Measurements from ENCODE around the gene HIKESHI.
A peak's percentile ranks its signal among the peaks of the same experiment; 100 is the strongest.

HIKESHI gene, protein sequence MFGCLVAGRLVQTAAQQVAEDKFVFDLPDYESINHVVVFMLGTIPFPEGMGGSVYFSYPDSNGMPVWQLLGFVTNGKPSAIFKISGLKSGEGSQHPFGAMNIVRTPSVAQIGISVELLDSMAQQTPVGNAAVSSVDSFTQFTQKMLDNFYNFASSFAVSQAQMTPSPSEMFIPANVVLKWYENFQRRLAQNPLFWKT

DNA sequence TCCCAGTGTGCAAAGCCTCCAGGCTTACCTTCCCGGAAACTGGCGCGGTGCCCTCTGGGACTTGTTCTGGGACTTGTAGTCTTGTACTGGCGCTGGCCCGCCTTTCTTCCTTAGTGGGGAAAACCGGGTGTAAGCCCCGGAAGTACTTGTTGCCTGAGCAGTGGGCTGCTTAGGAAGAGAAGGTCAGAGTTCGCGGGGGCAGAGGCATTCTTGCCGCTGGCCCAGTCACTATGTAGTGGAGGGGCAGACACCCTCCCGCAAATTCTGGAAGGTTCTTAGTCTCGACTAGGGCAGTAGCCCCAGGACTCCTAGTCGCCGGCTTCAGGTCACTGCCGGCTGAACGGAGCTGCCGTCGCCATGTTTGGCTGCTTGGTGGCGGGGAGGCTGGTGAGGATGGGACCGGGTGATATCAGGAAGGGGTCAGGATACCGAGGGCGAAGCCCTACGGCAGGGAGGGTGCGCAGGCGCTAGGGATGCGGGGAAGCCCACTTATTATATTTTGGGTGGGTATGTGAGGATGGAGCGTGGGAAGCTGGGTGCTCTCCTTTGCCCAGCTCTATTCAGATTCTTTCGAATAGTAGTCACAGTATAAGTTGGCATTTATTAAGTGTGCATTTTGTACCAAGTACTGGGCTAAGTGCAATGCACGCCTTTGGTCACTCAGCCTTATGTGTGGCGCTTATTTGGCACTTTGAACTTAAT lies at the start of gene HIKESHI:
TSS of gene HIKESHI (plus strand) at position 149 of the 702 bp plus-strand sequence. CDS start at position 358, 209 bp downstream.
- no peaks in the 10 kb centered on the region for H3K36me3 ChIP-seq (ENCODE audit: control insufficient read depth, insufficient read depth, low read length, severe bottlenecking)
- H3K9me3 ChIP-seq (ENCODE audit: control insufficient read depth, low read length), result no peaks in the 10 kb centered on the region
- H3K27me3 ChIP-seq (replicated peaks; ENCODE audit: control insufficient read depth, insufficient read depth, low read length), result no peaks in the 10 kb centered on the region
- H3K4me3 ChIP-seq (ENCODE audit: low read length), result peak within 1 kb of the TSS; percentile 94
- peaks cover 16% of the 10 kb centered on the region for H3K4me1 ChIP-seq (ENCODE audit: control insufficient read depth, insufficient read depth, low read length)
- peak; percentile 98 for DNase-seq (ENCODE audit: low read depth)
- peak within 1 kb of the TSS; percentile 94 for H3K9ac ChIP-seq (ENCODE audit: low read length)

DNA sequence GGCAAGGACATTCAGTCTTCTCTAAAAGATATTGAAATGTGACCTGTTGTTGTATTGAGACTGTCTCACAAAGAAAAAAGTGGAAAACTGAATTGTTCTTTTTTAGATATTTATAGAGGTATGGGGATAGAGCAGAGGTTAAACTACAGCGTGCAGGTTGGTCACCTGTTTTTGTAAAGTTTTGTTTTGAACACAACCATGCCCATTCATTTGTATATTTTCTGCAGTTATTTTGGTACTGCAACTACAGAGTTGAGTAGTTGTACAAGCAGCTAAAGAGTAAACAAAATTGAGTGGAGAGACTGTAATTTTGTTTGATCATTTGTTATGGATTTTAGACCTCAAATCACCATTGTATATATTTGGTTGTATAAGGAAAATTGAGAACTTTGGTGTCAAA lies 46.1 kb upstream of the HIKESHI start:
- Histone ChIP-seq H3K36me3 (ENCODE audit: control insufficient read depth, insufficient read depth, low read length, severe bottlenecking) (peaks cover 35% of the 10 kb centered on the region), H3K9me3 (ENCODE audit: control insufficient read depth, low read length) (no peaks in the 10 kb centered on the region)

DNA sequence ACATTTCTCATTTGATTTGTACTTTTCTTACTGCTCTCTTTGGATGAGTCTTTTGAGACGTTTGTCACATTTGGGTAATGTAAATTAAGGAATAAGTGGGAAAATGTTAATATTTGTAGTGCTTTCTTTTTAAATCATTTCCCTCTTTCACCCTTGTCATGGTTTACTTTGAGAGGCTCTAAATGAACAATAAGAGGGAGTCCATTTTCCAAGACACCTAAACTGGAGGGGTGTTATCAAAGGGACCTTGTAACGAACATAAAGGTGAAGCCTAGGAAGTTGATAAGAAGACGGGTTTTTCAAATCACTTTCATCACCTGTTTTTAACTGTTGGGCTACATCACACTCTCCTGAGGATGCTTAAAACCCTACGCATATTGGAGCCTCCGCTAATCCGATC lies 45.4 kb upstream of the HIKESHI start:
- no peaks in the 10 kb centered on the region for H3K9me3 ChIP-seq (ENCODE audit: control insufficient read depth, low read length)
- H3K4me3 ChIP-seq (ENCODE audit: low read length), result no peak overlapping the region
- no peak for DNase-seq (ENCODE audit: low read depth)
- no peak overlapping the region for H3K9ac ChIP-seq (ENCODE audit: low read length)
- H3K4me1 ChIP-seq (ENCODE audit: control insufficient read depth, insufficient read depth, low read length), result peaks cover 8% of the 10 kb centered on the region
- no peaks in the 10 kb centered on the region for H3K27me3 ChIP-seq (replicated peaks; ENCODE audit: control insufficient read depth, insufficient read depth, low read length)
- peaks cover 42% of the 10 kb centered on the region for H3K36me3 ChIP-seq (ENCODE audit: control insufficient read depth, insufficient read depth, low read length, severe bottlenecking)

More for the DNA sequence above, 46.1 kb upstream of the HIKESHI start:
- Histone ChIP-seq H3K27me3 (replicated peaks; ENCODE audit: control insufficient read depth, insufficient read depth, low read length) (no peaks in the 10 kb centered on the region), H3K9ac (ENCODE audit: low read length) (no peak overlapping the region), H3K4me3 (ENCODE audit: low read length) (no peak overlapping the region), H3K4me1 (ENCODE audit: control insufficient read depth, insufficient read depth, low read length) (peaks cover 15% of the 10 kb centered on the region)
- no peak for DNase-seq (ENCODE audit: low read depth)

DNA sequence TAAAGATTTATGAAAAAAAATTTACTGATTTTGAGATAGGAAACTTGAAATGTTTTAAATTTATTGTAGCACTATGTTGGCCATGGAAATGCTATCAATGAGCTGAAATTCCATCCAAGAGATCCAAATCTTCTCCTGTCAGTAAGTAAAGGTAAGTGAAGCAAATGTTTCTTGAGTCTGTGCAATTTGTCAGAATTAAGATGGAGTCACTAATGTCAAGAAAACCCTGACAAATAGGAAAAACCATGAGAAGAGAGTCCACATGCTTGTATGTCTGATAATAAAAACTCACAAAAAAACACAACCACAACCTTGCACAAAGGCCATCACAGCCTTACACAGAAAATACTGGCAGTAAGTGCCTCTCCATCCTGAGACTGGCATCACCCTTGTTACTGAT lies 44.6 kb upstream of the HIKESHI start:
- Histone ChIP-seq H3K4me1 (ENCODE audit: control insufficient read depth, insufficient read depth, low read length) (peaks cover 7% of the 10 kb centered on the region), H3K36me3 (ENCODE audit: control insufficient read depth, insufficient read depth, low read length, severe bottlenecking) (peaks cover 50% of the 10 kb centered on the region), H3K27me3 (replicated peaks; ENCODE audit: control insufficient read depth, insufficient read depth, low read length) (no peaks in the 10 kb centered on the region), H3K9me3 (ENCODE audit: control insufficient read depth, low read length) (no peaks in the 10 kb centered on the region), H3K9ac (ENCODE audit: low read length) (no peak overlapping the region), H3K4me3 (ENCODE audit: low read length) (no peak overlapping the region)
- no peak for DNase-seq (ENCODE audit: low read depth)

DNA sequence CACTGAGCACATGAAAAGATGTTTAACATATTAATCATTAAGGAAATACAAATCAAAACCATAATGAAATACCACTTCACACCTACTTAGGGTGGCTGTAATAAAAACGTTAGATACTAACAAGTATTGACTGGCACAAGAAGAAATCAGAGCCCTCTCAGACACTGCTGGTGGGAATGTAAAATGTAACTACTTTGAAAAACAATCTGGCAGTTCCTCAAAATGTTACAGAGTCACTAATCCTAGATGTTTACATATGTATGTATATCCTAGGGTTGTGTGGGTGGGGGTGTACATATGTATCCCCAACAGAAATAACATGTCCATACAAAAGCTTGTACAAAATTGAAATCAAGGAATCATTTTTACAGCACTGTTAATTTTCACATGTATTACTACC lies 42.3 kb upstream of the HIKESHI start:
- no peaks in the 10 kb centered on the region for H3K9me3 ChIP-seq (ENCODE audit: control insufficient read depth, low read length)
- H3K36me3 ChIP-seq (ENCODE audit: control insufficient read depth, insufficient read depth, low read length, severe bottlenecking), result peaks cover 69% of the 10 kb centered on the region
- no peak overlapping the region for H3K9ac ChIP-seq (ENCODE audit: low read length)
- no peak overlapping the region for H3K4me3 ChIP-seq (ENCODE audit: low read length)
- peaks cover 7% of the 10 kb centered on the region for H3K4me1 ChIP-seq (ENCODE audit: control insufficient read depth, insufficient read depth, low read length)
- no peaks in the 10 kb centered on the region for H3K27me3 ChIP-seq (replicated peaks; ENCODE audit: control insufficient read depth, insufficient read depth, low read length)
- no peak for DNase-seq (ENCODE audit: low read depth)

DNA sequence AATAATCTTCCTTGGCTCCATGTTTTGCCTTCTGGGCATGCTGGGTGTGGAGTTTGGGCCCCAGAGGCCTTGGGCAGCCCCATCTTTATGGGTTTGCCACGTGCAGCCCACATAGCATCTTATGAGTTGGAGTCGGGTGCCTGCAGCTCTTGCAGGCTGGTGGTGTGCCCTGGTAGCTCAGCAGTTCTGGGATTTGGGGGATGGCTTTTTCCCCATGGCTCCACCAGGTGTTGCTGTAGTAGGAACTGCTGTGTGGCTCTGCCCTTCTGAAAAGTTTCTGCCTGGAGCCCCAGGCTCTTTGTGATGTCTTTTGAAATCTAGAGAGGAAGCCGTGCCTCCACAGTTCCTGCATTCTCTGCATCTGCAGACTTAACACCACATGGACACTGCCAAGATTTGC lies 40.7 kb upstream of the HIKESHI start:
- peaks cover 78% of the 10 kb centered on the region for H3K36me3 ChIP-seq (ENCODE audit: control insufficient read depth, insufficient read depth, low read length, severe bottlenecking)
- no peaks in the 10 kb centered on the region for H3K9me3 ChIP-seq (ENCODE audit: control insufficient read depth, low read length)
- DNase-seq (ENCODE audit: low read depth), result no peak
- H3K4me1 ChIP-seq (ENCODE audit: control insufficient read depth, insufficient read depth, low read length), result peaks cover 7% of the 10 kb centered on the region
- H3K4me3 ChIP-seq (ENCODE audit: low read length), result no peak overlapping the region
- no peak overlapping the region for H3K9ac ChIP-seq (ENCODE audit: low read length)
- H3K27me3 ChIP-seq (replicated peaks; ENCODE audit: control insufficient read depth, insufficient read depth, low read length), result no peaks in the 10 kb centered on the region

DNA sequence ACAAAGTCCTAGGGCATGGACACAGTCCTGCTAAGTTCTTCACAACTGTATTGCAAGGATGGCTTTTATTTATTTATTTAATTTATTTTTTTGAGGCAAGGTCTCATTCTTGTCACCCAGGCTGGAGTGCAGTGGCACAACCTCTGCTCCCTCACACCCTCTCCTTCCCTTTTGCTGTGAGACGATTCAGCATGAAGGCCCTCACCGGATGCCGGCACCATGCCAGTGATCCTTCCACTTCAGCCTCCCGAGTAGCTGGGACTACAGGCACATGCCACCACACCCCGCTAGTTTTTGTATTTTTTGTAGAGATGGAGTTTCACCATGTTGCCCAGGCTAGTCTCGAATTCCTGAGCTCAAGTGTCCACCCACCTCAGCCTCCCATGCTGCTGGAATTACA lies 39.7 kb upstream of the HIKESHI start:
- no peak overlapping the region for H3K4me3 ChIP-seq (ENCODE audit: low read length)
- no peak overlapping the region for H3K9ac ChIP-seq (ENCODE audit: low read length)
- H3K27me3 ChIP-seq (replicated peaks; ENCODE audit: control insufficient read depth, insufficient read depth, low read length), result no peaks in the 10 kb centered on the region
- H3K4me1 ChIP-seq (ENCODE audit: control insufficient read depth, insufficient read depth, low read length), result peaks cover 6% of the 10 kb centered on the region
- no peak for DNase-seq (ENCODE audit: low read depth)
- H3K36me3 ChIP-seq (ENCODE audit: control insufficient read depth, insufficient read depth, low read length, severe bottlenecking), result peaks cover 75% of the 10 kb centered on the region
- H3K9me3 ChIP-seq (ENCODE audit: control insufficient read depth, low read length), result no peaks in the 10 kb centered on the region

DNA sequence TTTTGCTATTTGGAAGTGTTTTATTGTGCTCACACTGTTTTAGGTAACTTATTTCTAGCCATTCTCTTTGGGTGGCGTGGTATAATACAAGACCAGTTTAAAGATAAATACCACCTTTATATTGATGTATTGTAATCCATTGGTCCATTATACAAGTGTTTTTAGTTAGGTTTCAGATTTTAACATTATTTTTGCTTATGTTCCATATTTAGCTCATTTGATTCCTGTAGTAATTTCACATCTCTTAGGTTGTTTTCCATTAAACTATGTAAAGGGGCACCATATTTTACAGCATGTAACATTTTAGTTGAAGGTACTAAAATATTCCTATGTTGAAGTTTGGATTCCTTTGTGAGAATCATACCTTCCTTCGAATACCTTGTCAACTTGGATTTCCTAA lies 37.4 kb upstream of the HIKESHI start:
- Histone ChIP-seq H3K27me3 (replicated peaks; ENCODE audit: control insufficient read depth, insufficient read depth, low read length) (no peaks in the 10 kb centered on the region), H3K4me1 (ENCODE audit: control insufficient read depth, insufficient read depth, low read length) (no peaks in the 10 kb centered on the region), H3K4me3 (ENCODE audit: low read length) (no peak overlapping the region), H3K9me3 (ENCODE audit: control insufficient read depth, low read length) (no peaks in the 10 kb centered on the region), H3K36me3 (ENCODE audit: control insufficient read depth, insufficient read depth, low read length, severe bottlenecking) (peaks cover 71% of the 10 kb centered on the region), H3K9ac (ENCODE audit: low read length) (no peak overlapping the region)
- DNase-seq (ENCODE audit: low read depth), result no peak

DNA sequence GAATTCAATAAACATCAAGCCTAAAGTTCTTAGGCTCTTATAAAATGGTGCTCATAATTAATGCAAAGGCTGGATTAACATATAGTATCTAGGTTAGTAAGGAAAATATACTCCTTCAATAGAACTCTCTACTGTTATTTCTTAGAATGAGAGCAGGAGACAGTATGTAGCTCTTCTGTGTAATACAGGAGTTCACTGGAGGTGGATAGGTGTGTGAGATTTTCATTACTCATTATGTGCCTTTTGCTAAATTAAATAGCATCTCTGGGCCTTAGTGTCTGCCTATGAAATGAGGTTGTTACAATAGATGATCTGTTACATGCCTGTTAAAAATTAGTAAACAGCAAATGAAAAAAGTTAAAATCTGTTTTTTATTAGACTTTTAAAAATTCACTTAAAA lies 36.8 kb upstream of the HIKESHI start:
- H3K27me3 ChIP-seq (replicated peaks; ENCODE audit: control insufficient read depth, insufficient read depth, low read length), result no peaks in the 10 kb centered on the region
- no peak overlapping the region for H3K9ac ChIP-seq (ENCODE audit: low read length)
- H3K9me3 ChIP-seq (ENCODE audit: control insufficient read depth, low read length), result no peaks in the 10 kb centered on the region
- H3K36me3 ChIP-seq (ENCODE audit: control insufficient read depth, insufficient read depth, low read length, severe bottlenecking), result peaks cover 71% of the 10 kb centered on the region
- DNase-seq (ENCODE audit: low read depth), result no peak
- H3K4me1 ChIP-seq (ENCODE audit: control insufficient read depth, insufficient read depth, low read length), result no peaks in the 10 kb centered on the region
- H3K4me3 ChIP-seq (ENCODE audit: low read length), result no peak overlapping the region

DNA sequence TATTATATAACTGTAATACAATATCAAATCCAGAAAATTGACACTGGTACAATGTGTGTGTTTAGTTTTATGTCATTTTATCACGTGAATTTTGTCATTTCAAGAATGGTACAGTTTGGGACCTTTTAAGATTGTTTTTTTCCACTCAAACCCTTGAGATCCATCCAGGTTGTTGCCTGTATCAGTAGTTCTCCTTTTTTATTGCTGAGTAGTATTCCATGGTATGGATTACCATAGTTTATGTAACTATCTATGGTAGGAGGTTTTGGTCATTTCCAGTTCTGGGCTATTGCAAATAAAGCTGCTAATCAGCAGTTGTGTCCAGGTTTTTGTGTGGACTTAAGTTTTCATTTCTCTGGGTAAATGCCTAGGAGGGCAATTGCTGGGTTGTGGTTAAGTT lies 32.4 kb upstream of the HIKESHI start:
- H3K9me3 ChIP-seq (ENCODE audit: control insufficient read depth, low read length), result no peaks in the 10 kb centered on the region
- peaks cover 43% of the 10 kb centered on the region for H3K36me3 ChIP-seq (ENCODE audit: control insufficient read depth, insufficient read depth, low read length, severe bottlenecking)
- no peak overlapping the region for H3K4me3 ChIP-seq (ENCODE audit: low read length)
- no peak for DNase-seq (ENCODE audit: low read depth)
- H3K27me3 ChIP-seq (replicated peaks; ENCODE audit: control insufficient read depth, insufficient read depth, low read length), result no peaks in the 10 kb centered on the region
- H3K9ac ChIP-seq (ENCODE audit: low read length), result no peak overlapping the region
- H3K4me1 ChIP-seq (ENCODE audit: control insufficient read depth, insufficient read depth, low read length), result no peaks in the 10 kb centered on the region

DNA sequence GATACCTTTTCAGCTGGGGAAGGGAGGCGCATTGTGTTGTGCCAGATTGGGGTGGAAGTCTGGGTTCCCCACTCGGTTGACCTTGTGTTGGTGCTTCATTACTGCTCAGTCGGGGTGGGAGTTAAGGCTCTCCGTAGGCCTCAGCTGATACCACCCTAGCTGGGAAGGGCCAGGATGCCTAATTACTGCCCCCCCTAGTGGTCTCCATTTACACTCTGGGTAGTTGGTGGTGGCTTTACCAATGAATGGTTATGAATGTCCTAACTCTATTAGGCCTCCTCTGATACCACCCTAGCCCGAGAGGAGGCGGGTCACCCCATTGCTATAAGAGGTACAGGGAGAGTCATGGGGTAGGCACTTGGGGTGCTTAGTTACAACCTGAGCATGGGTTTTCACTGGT lies 27.5 kb upstream of the HIKESHI start:
- no peak overlapping the region for H3K9ac ChIP-seq (ENCODE audit: low read length)

More for the DNA sequence above, 27.5 kb upstream of the HIKESHI start:
- no peaks in the 10 kb centered on the region for H3K27me3 ChIP-seq (replicated peaks; ENCODE audit: control insufficient read depth, insufficient read depth, low read length)
- H3K4me1 ChIP-seq (ENCODE audit: control insufficient read depth, insufficient read depth, low read length), result peaks cover 15% of the 10 kb centered on the region
- no peak overlapping the region for H3K4me3 ChIP-seq (ENCODE audit: low read length)
- DNase-seq (ENCODE audit: low read depth), result no peak
- no peaks in the 10 kb centered on the region for H3K9me3 ChIP-seq (ENCODE audit: control insufficient read depth, low read length)
- H3K36me3 ChIP-seq (ENCODE audit: control insufficient read depth, insufficient read depth, low read length, severe bottlenecking), result peaks cover 49% of the 10 kb centered on the region

Measured in adipocyte (in vitro differentiated cells).